ENCODE results near the gene TMEM119. TPM values are rescaled to one million over a fixed set of nuclear protein-coding genes. Genes with fewer than 3 reads are reported as not detected.

TMEM119 gene
- total and polyA plus RNA-seq, 10 of the 15 experiments (the other 5 are each of a cell fraction or from before 2014, with no cell fraction given): 0.11 to 0.44 (median 0.19) TPM; not detected in 5

DNA sequence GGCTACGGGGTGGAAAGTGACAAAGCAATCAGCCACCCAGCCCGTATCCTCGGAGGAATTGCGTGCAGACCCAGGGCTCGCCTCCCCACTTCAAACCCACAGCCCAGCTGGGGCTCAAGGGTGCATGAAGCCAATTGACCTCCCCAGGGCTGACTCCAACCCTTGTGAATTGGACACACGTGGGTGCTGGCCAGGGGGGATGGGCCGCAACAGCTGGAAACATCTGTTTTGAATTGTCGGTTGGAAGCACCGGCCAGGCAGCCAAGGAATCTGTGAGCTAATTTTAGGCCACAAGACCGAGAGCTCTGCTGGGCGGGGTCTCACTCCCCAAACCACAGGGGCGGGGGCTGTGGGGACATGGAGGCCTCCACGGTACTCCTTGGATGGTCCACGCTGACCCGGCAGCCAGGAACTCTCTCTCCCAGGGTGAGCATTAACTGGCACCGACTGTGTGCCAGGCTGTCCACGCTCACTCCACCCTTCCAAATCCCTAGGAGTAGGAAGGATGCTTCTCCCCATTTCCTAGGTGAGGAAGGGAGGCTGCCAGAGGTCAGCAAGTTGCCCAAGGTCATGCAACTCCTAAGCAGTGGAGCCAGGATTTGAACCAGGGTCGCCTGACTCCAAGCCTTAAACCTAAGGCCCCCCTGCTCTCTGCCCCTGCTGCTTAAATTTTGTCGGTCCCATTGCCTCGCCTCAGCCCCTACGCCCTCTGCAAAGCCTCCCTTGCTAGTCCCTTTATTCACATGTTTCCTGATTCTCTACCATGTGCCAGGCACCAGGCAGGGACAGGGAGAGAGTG, 11.9 kb upstream of the TMEM119 start:
- H4K20me1 ChIP-seq (ENCODE audit: control insufficient read depth, insufficient read depth): no peaks in the 10 kb centered on the region
- ChIA-PET SMC1A (ENCODE audit: uncharacterized antibody, unreplicated experiment) (interaction anchor here (1.1 to 1.6 kb wide), 3 partner anchors 24 to 83 kb away, joined by 3 to 4 read pairs (median 3); partner anchors contain the start of gene SELPLG), RAD21 (ENCODE audit: unreplicated experiment) (interaction anchor here (15.9 kb wide), 1 partner anchor 41 kb away, joined by 633 read pairs; the partner anchor contains the start of genes ISCU and SART3), CTCF (interaction anchor here (1.4 to 17.2 kb wide), 2 partner anchors 9 to 42 kb away, joined by 3 to 866 read pairs; partner anchors contain the start of genes ISCU and SART3), POLR2A (interaction anchor here (0.6 to 0.7 kb wide), 2 partner anchors 191 to 476 kb away, joined by 4 to 5 read pairs; no protein-coding TSS in a partner anchor)
- in situ Hi-C loops (cut with MboI): no loop called here
- no TSS peak for BruUV-seq (replicated peaks)
- ATAC-seq: no peak
- peaks cover 40% of the 10 kb centered on the region for H3K4me1 ChIP-seq (ENCODE audit: control insufficient read depth, insufficient read depth, low read length)
- H3K4me2 ChIP-seq (ENCODE audit: control insufficient read depth, insufficient read depth): peak overlapping the region; percentile 13; the same call in 1 of the 2 replicates
- H3K9me3 ChIP-seq (replicated peaks; ENCODE audit: control insufficient read depth, insufficient read depth, low read length): peaks cover 6% of the 10 kb centered on the region; the same call in 1 of the 3 replicates
- intact Hi-C loops (cut with micrococcal nuclease; ENCODE audit: unreplicated experiment): no loop called here
- no peaks in the 10 kb centered on the region for H3K79me2 ChIP-seq (ENCODE audit: control insufficient read depth, insufficient read depth, low read length)
- 43% methylated on average over 21 of the region's 21 CpGs for WGBS (ENCODE audit: insufficient coverage, insufficient replicate concordance, low lambda C conversion rate, missing lambda C conversion rate)
- H3K9ac ChIP-seq (ENCODE audit: control insufficient read depth, insufficient read depth, low read length): no peak overlapping the region
- no peak for DNase-seq (ENCODE audit: low read depth, low spot score)
- no peaks in the 10 kb centered on the region for H3K36me3 ChIP-seq (ENCODE audit: control insufficient read depth in 2 of 2, insufficient read depth in 2 of 2, low read length in 1 of 2)
- peak overlapping the region; percentile 31; the same call in 1 of the 2 replicates for H3K27ac ChIP-seq (ENCODE audit: control insufficient read depth, insufficient read depth)
- H3K4me3 ChIP-seq: no peak overlapping the region
- peak overlapping the region; percentile 20; the same call in 1 of the 2 replicates for H2AFZ ChIP-seq (ENCODE audit: control insufficient read depth, low read depth, low read length)
- FAIRE-seq: no peak
- no peaks in the 10 kb centered on the region for H3K27me3 ChIP-seq (replicated peaks in 1 of 2; ENCODE audit: control insufficient read depth in 2 of 2, insufficient read depth in 2 of 2, low read length in 1 of 2)
- TF ChIP-seq EED (IDR thresholded peaks at IDR 0.05; ENCODE audit: low read depth): peak; percentile 71
- peak; percentile 98 for TF ChIP-seq TCF3 (IDR thresholded peaks at IDR 0.05; ENCODE audit: borderline replicate concordance, insufficient read depth, low read depth, low read length)
- TF ChIP-seq SUPT20H (IDR thresholded peaks at IDR 0.05; ENCODE audit: borderline replicate concordance, control insufficient read depth, low read depth, low read length): no peak
- peak; percentile 84; the same call in 1 of the 2 replicates for TF ChIP-seq PAX5 (IDR thresholded peaks at IDR 0.05; ENCODE audit: borderline replicate concordance, low read depth, low read length)
- TF ChIP-seq STAT3 (IDR thresholded peaks at IDR 0.05; ENCODE audit: low read depth, low read length): no peak
- TF ChIP-seq CREM (IDR thresholded peaks at IDR 0.05; ENCODE audit: low read depth): peak; percentile 58; the same call in 1 of the 2 replicates
- TF ChIP-seq NR2F1 (conservative IDR thresholded peaks at IDR 0.05): no peak
- peak; percentile 83 for TF ChIP-seq RUNX3 (IDR thresholded peaks at IDR 0.05; ENCODE audit: low read length)
- TF ChIP-seq, protein P1, sequence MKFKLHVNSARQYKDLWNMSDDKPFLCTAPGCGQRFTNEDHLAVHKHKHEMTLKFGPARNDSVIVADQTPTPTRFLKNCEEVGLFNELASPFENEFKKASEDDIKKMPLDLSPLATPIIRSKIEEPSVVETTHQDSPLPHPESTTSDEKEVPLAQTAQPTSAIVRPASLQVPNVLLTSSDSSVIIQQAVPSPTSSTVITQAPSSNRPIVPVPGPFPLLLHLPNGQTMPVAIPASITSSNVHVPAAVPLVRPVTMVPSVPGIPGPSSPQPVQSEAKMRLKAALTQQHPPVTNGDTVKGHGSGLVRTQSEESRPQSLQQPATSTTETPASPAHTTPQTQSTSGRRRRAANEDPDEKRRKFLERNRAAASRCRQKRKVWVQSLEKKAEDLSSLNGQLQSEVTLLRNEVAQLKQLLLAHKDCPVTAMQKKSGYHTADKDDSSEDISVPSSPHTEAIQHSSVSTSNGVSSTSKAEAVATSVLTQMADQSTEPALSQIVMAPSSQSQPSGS (IDR thresholded peaks at IDR 0.05; ENCODE audit: low read length): 0 out of 2 replicates have a peak, but pooled peaks have one; percentile 46
- TF ChIP-seq ZNF207 (IDR thresholded peaks at IDR 0.05; ENCODE audit: borderline replicate concordance): no peak
- no peak for TF ChIP-seq ASH2L (IDR thresholded peaks at IDR 0.05; ENCODE audit: borderline replicate concordance, low read depth)
- no peak for TF ChIP-seq SMAD5 (IDR thresholded peaks at IDR 0.05; ENCODE audit: low read depth)
- TF ChIP-seq USF1 (IDR thresholded peaks at IDR 0.05; ENCODE audit: borderline replicate concordance, extremely low read length, insufficient read depth, low read depth, low read length): no peak
- TF ChIP-seq NFIC (IDR thresholded peaks at IDR 0.05; ENCODE audit: low read depth, low read length): peak; percentile 65
- TF ChIP-seq EP300 (IDR thresholded peaks at IDR 0.05; ENCODE audit: borderline replicate concordance in 1 of 2, control insufficient read depth in 1 of 2, low read depth in 2 of 2, low read length in 2 of 2): peak in 1 of 2 experiments; percentile 42; a peak in 1 of 4 replicates
- peak; percentile 65; the same call in 1 of the 2 replicates for TF ChIP-seq MEF2A (IDR thresholded peaks at IDR 0.05; ENCODE audit: insufficient read depth, low read depth, low read length)
- no peak for TF ChIP-seq RB1 (IDR thresholded peaks at IDR 0.05; ENCODE audit: borderline replicate concordance)
- no peak; the same call in 1 of the 2 replicates for TF ChIP-seq CBFB (IDR thresholded peaks at IDR 0.05; ENCODE audit: low read depth)
- TF ChIP-seq, protein P2, sequence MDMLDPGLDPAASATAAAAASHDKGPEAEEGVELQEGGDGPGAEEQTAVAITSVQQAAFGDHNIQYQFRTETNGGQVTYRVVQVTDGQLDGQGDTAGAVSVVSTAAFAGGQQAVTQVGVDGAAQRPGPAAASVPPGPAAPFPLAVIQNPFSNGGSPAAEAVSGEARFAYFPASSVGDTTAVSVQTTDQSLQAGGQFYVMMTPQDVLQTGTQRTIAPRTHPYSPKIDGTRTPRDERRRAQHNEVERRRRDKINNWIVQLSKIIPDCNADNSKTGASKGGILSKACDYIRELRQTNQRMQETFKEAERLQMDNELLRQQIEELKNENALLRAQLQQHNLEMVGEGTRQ (IDR thresholded peaks at IDR 0.05; ENCODE audit: borderline replicate concordance, low read depth, low read length): no peak

All from GM12878 (cell line).